Measurements from ENCODE around the gene ZNF83. TPM values are rescaled to one million over a fixed set of nuclear protein-coding genes. Genes with fewer than 3 reads are reported as not detected.

The ZNF83 gene
- total and polyA plus RNA-seq, 2 donors (not counting 1 experiment from before 2014, with no cell fraction given): 92.3 to 95.8 TPM

GRCh38 chr19:52659013-52659412 lies 20.9 kb upstream of the ZNF83 start:
- Histone ChIP-seq H3K4me1 (ENCODE audit: control insufficient read depth in 2 of 2, insufficient read depth in 2 of 2, low read length in 2 of 2) (no peaks in the 10 kb centered on the region), H2AFZ (ENCODE audit: insufficient read depth, low read depth, low read length, poor library complexity, severe bottlenecking) (no peak overlapping the region), H3K4me3 (ENCODE audit: control extremely low read depth in 1 of 5, extremely low read depth in 1 of 5, insufficient read depth in 1 of 5, low read depth in 2 of 5, low read length in 4 of 5) (no peak overlapping the region), H3K27ac (ENCODE audit: low read length in 2 of 2) (no peak overlapping the region), H3K9me3 (ENCODE audit: control extremely low read depth in 1 of 3, control insufficient read depth in 2 of 3, insufficient read depth in 1 of 3, low read length in 2 of 3) (no peaks in the 10 kb centered on the region), H3K4me2 (replicated peaks; ENCODE audit: low read depth, low read length, poor library complexity, severe bottlenecking) (no peak overlapping the region), H3K9ac (ENCODE audit: low read length) (no peak overlapping the region), H4K20me1 (ENCODE audit: control insufficient read depth, insufficient read depth, low read length, poor library complexity, severe bottlenecking) (no peaks in the 10 kb centered on the region), H3K27me3 (replicated peaks in 1 of 4; ENCODE audit: control extremely low read depth in 1 of 4, control insufficient read depth in 3 of 4, insufficient read depth in 4 of 4, low read length in 3 of 4) (no peaks in the 10 kb centered on the region), H3K36me3 (replicated peaks in 1 of 2; ENCODE audit: control extremely low read depth in 1 of 2, control insufficient read depth in 1 of 2, extremely low read depth in 1 of 2, insufficient read depth in 2 of 2, low read length in 1 of 2) (peaks cover 0 to 29% of the 10 kb centered on the region in 2 experiments), H3K79me2 (ENCODE audit: control insufficient read depth, insufficient read depth, low read length) (no peaks in the 10 kb centered on the region)
- TF ChIP-seq CTCF (IDR thresholded peaks at IDR 0.05) (no peak), EZH2 (IDR thresholded peaks at IDR 0.05; ENCODE audit: borderline replicate concordance, insufficient read depth, low read depth, low read length, poor library complexity, severe bottlenecking) (no peak)
- Mint-ChIP-seq H3K27me3 (no peaks in the 10 kb centered on the region), H3K9me3 (ENCODE audit: insufficient read depth) (no peaks in the 10 kb centered on the region), H3K27ac (no peak overlapping the region), H3K4me3 (no peak overlapping the region), H3K4me1 (no peaks in the 10 kb centered on the region)
- WGBS (ENCODE audit: insufficient coverage): 87% methylated on average over 14 of the region's 14 CpGs
- ChIA-PET POLR2A (no interaction called here), CTCF (no interaction called here)
- intact Hi-C loops (cut with micrococcal nuclease): no loop called here
- no peak for ATAC-seq (ENCODE audit: low read depth)
- DNase-seq: no peak

- Histone ChIP-seq H2AFZ (ENCODE audit: insufficient read depth, low read depth, low read length, poor library complexity, severe bottlenecking) (no peak overlapping the region), H3K9me3 (ENCODE audit: control extremely low read depth in 1 of 3, control insufficient read depth in 2 of 3, insufficient read depth in 1 of 3, low read length in 2 of 3) (no peaks in the 10 kb centered on the region), H3K4me2 (replicated peaks; ENCODE audit: low read depth, low read length, poor library complexity, severe bottlenecking) (no peak overlapping the region), H4K20me1 (ENCODE audit: control insufficient read depth, insufficient read depth, low read length, poor library complexity, severe bottlenecking) (no peaks in the 10 kb centered on the region), H3K4me3 (ENCODE audit: control extremely low read depth in 1 of 5, extremely low read depth in 1 of 5, insufficient read depth in 1 of 5, low read depth in 2 of 5, low read length in 4 of 5) (no peak overlapping the region), H3K27ac (ENCODE audit: low read length in 2 of 2) (no peak overlapping the region), H3K36me3 (replicated peaks in 1 of 2; ENCODE audit: control extremely low read depth in 1 of 2, control insufficient read depth in 1 of 2, extremely low read depth in 1 of 2, insufficient read depth in 2 of 2, low read length in 1 of 2) (peaks cover 0 to 33% of the 10 kb centered on the region in 2 experiments), H3K27me3 (replicated peaks in 1 of 4; ENCODE audit: control extremely low read depth in 1 of 4, control insufficient read depth in 3 of 4, insufficient read depth in 4 of 4, low read length in 3 of 4) (no peaks in the 10 kb centered on the region), H3K79me2 (ENCODE audit: control insufficient read depth, insufficient read depth, low read length) (no peaks in the 10 kb centered on the region), H3K4me1 (ENCODE audit: control insufficient read depth in 2 of 2, insufficient read depth in 2 of 2, low read length in 2 of 2) (no peaks in the 10 kb centered on the region), H3K9ac (ENCODE audit: low read length) (no peak overlapping the region)
- Mint-ChIP-seq H3K9me3 (ENCODE audit: insufficient read depth) (peaks cover 2% of the 10 kb centered on the region), H3K27me3 (no peaks in the 10 kb centered on the region), H3K27ac (no peak overlapping the region), H3K4me3 (no peak overlapping the region), H3K4me1 (no peaks in the 10 kb centered on the region)
- intact Hi-C loops (cut with micrococcal nuclease): no loop called here
- ChIA-PET POLR2A (no interaction called here), CTCF (no interaction called here)
- TF ChIP-seq EZH2 (IDR thresholded peaks at IDR 0.05; ENCODE audit: borderline replicate concordance, insufficient read depth, low read depth, low read length, poor library complexity, severe bottlenecking) (no peak), CTCF (IDR thresholded peaks at IDR 0.05) (no peak)
- DNase-seq (no peak), ATAC-seq (ENCODE audit: low read depth) (no peak)
- 73% methylated on average over 3 of the region's 5 CpGs for WGBS (ENCODE audit: insufficient coverage)
Observed at GRCh38 chr19:52658595-52658994, 20.4 kb upstream of the ZNF83 start.
